Activated CD8-positive, alpha-beta memory T cell treated with anti-CD3 and anti-CD28 coated beads, Interleukin-2, amount 50 U/mL, for 1 hour (primary cell): ENCODE results near the gene PAX2.

Experiments
- DNase-seq: peaks from one replicate; pipeline ENCODE4 v3.0.0-alpha.2; 2020; ENCODE audit errors: extremely low read depth

The PAX2 gene

GRCh38 chr10:100848770-100849169 is 103.4 kb downstream of the PAX2 start:
- DNase-seq: no peak

GRCh38 chr10:100858261-100858660 is 112.9 kb downstream of the PAX2 start:
- no peak for DNase-seq

GRCh38 chr10:100858747-100859483 is 113.5 kb downstream of the PAX2 start:
- no peak for DNase-seq

GRCh38 chr10:100859484-100859763 is 114.0 kb downstream of the PAX2 start:
- DNase-seq: no peak

GRCh38 chr10:100863433-100863832 is 118.1 kb downstream of the PAX2 start:
- no peak for DNase-seq

GRCh38 chr10:100864036-100864885 is 118.9 kb downstream of the PAX2 start:
- DNase-seq: no peak

- no peak for DNase-seq
Observed at GRCh38 chr10:100864978-100865377, 119.6 kb downstream of the PAX2 start.

GRCh38 chr10:100866010-100866409 is 120.6 kb downstream of the PAX2 start:
- DNase-seq: no peak

GRCh38 chr10:100866575-100867098 is 121.3 kb downstream of the PAX2 start:
- DNase-seq: no peak

GRCh38 chr10:100867261-100867963 is 122.0 kb downstream of the PAX2 start:
- DNase-seq: no peak

- no peak for DNase-seq
Observed at GRCh38 chr10:100868382-100868781, 123.0 kb downstream of the PAX2 start.

- DNase-seq: no peak
Observed at GRCh38 chr10:100869399-100869798, 124.0 kb downstream of the PAX2 start.

- DNase-seq: no peak
Observed at GRCh38 chr10:100872034-100872791, 126.8 kb downstream of the PAX2 start.

- no peak for DNase-seq
Observed at GRCh38 chr10:100873146-100873826, 127.9 kb downstream of the PAX2 start.

GRCh38 chr10:100873827-100874326 is 128.5 kb downstream of the PAX2 start:
- DNase-seq: no peak

GRCh38 chr10:100874702-100875483 is 129.5 kb downstream of the PAX2 start:
- DNase-seq: no peak

GRCh38 chr10:100875484-100876166 is 130.2 kb downstream of the PAX2 start:
- DNase-seq: no peak

- DNase-seq: no peak
Observed at GRCh38 chr10:100876585-100877460, 131.4 kb downstream of the PAX2 start.

GRCh38 chr10:100877461-100877850 is 132.1 kb downstream of the PAX2 start:
- no peak for DNase-seq
